Testis (tissue), 2 donors: ENCODE data around the gene PITPNM1.

Experiments
- POLR2A ChIP-seq: fragments of 450-650 bp; IDR thresholded peaks from one replicate; pipeline ENCODE4 v1.6.1; 2017; ENCODE audit warnings: antibody characterized with exemption, mild to moderate bottlenecking, moderate library complexity
- TF ChIP-seq, protein P1 (sequence below), 3 experiments: fragments of 450-650 bp in 2 of 3; fragments of 200-600 bp in 1 of 3; sonication (generic) in 1 of 3; IDR thresholded peaks; one replicate each; pipeline ENCODE4 v1.5.1; 2016 to 2019; ENCODE audit warnings: antibody characterized with exemption in 3 of 3, mild to moderate bottlenecking in 2 of 3, moderate library complexity in 1 of 3

DNA sequence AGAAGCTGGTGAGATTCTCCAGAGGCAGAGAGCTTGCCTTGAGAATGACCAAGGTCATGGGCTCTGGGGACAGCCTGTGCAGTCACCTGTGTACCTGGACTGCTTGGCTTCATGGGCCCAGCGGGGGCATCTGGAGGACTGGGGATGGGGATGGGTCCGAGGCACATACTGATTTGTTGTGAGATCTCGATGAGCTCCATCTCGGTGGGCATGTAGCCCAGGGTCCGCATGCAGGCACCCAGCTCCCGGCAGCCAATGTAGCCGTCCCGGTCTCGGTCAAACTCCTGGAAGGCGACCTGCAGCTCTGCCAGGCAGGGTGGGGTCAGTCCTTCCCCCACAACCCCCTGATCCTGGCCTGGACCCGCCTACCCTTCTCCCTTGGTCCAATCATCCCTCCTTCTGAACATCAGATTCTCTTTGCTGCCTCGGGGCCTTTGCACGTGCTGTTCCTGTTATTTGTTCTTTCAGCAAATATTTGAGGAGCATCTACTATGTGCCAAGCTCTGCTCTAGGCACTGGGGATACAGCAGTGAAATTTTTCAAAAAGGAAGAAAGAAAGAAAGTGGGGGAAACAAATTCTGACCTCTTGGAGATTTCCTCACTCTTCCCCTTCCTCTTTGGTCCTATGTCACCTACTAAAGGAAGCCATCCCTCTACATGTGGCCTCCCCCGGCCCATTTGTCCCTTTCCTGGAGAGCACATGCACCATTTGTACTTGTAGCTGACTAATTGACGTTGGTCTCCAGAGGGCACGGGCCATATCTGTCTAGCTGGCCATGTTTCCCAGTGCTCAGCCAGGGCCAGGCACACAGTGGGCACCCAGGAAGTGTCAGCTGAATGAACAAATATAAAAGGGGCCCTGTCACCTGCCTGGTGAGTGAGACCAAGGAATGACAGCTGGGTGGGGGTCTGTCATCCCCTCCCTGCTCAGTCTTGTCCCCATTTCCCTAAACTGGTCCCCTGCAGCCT is 16.0 kb upstream of the PITPNM1 start:
- no peak for TF ChIP-seq POLR2A
- TF ChIP-seq, protein P1, sequence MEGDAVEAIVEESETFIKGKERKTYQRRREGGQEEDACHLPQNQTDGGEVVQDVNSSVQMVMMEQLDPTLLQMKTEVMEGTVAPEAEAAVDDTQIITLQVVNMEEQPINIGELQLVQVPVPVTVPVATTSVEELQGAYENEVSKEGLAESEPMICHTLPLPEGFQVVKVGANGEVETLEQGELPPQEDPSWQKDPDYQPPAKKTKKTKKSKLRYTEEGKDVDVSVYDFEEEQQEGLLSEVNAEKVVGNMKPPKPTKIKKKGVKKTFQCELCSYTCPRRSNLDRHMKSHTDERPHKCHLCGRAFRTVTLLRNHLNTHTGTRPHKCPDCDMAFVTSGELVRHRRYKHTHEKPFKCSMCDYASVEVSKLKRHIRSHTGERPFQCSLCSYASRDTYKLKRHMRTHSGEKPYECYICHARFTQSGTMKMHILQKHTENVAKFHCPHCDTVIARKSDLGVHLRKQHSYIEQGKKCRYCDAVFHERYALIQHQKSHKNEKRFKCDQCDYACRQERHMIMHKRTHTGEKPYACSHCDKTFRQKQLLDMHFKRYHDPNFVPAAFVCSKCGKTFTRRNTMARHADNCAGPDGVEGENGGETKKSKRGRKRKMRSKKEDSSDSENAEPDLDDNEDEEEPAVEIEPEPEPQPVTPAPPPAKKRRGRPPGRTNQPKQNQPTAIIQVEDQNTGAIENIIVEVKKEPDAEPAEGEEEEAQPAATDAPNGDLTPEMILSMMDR (IDR thresholded peaks at IDR 0.05): no peak
